ENCODE data around the gene ASL.
"Not testable (repeated sequence)": the region's sequence is repeated elsewhere in the genome, so short reads cannot be mapped to it uniquely, and the experiment has no call there.

Gene ASL

DNA sequence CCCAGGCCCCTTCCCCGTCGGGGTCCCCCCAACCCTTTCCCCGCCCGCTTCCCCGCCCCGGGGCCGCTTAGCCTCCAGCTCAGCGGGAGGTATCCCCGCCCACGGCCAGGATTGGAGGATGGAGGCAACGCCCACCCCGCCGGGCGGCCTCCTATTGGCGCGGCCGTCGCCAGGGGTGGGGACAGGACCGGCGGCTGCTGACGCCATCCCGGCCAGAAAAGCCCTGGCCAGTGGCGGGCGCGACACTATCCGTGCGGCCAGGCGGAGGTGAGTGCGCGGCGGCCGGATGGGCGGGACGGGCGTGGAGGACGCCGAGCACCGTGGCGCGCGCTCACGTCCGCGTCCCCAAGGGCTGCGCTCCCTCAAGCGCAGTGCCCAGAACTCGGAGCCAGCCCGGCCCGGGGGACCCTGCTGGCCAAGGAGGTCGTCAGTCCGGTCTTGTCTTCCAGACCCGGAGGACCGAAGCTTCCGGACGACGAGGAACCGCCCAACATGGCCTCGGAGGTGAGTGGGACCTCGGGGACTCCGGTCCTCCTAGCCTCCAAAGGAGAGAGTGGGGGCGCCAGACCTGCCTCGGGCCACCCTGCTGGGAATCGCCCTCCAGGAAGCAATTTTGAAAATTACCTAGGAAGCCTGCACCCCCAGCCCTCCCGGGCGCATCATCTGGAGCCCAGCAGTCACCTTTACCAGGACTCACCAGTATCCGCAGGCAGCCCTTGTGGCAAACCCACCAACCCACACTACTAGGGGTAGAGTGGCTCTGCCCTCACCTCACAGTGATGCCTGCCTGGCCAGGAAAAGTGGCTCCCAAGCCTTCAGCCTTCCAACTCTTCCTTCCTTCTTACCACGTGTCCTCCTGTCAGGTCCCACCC, at the start of gene ASL:
ASL (plus strand) TSS at position 230 of the 872 bp plus-strand sequence; CDS start at position 493, 263 bp downstream.
- FAIRE-seq, result no peak

DNA sequence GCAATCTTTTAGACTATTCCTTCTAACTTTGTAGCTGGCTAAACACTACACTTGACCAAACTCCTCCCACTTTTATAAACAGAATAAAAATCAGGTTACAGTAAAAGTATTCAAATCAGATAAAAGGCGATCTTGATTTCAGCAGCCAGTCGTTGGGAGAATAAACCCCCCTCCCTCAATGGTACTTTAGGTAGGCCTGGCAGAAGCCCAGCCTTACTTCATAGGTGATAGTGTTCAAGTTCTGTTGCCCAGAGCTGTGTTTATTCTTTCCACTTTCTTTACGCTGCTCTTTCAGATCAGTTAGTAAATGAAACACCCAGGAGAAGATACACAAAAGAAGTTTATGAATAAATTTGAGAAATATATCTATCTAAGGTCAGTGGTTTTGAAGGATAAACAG, 47.3 kb upstream of the ASL start:
- FAIRE-seq, result not testable (repeated sequence)

DNA sequence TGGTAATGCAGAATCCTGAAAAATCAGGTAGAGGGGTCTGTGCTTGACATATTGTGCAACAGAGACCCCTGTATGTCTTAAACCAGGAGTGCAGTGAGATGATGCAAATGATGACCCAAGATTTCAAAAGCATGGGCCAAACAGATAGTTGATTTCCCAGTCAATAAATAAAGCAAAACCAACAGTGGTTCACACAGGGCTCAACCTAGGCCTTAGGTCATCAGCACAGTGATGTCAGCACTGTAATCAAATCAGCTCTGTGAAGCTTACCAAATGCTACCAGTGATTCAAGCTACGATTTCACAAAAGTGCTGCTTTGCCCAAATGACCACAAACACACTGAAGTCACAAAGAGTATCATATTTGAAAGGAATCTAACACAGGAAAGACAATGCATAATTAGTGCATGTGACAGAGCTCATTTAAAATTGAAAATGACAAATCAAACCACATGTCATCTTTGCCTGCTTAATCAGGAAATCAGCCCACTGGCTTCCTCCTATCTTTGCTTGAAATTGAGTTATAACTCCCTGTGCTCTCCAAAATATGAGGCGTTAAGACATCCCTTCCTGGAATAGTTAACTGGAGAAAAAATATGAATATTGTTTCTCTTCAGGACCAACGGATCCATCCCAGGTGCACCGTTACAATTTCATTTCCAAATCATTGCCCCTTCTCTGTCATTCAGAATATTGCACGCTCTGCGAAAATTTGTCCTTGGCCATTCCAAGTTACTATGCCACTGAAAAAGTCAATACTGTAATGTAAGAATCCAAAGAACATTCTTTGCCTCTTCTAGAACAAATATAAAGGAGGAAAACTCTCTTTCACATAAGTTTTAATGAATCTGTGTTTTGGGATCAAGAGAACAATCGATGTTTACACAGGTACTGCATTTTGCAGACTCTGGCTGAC, 41.9 kb upstream of the ASL start:
- no peak for FAIRE-seq

DNA sequence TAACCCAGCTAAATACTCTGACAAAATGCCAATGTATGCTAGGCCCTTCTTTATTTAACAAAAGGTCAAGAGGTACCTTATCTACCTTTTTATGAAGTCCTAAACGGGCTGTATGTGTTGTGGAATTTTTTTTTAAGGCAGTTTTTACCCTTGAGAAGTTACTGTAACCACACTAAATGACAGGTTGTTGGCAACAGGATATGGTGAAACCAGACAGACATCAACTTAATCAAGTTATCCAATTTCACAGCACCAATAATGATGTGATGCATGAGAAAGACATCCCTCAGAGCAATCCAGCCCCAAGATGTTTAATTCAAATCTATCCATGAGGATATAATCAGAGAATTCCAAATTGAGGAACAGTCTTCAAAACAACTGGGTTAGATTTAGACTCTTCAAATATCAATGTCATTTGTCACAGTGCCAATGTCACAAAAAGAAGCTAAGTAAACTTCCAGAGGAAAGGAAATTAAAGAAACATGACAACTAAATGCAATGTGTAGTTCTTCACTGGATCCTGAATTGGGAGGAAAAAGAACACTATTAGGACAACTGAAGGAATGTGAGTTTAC, 41.1 kb upstream of the ASL start:
- FAIRE-seq, result not testable (repeated sequence)

GRCh38 chr7:66036382-66036781, 39.2 kb upstream of the ASL start:
- no peak for FAIRE-seq

DNA sequence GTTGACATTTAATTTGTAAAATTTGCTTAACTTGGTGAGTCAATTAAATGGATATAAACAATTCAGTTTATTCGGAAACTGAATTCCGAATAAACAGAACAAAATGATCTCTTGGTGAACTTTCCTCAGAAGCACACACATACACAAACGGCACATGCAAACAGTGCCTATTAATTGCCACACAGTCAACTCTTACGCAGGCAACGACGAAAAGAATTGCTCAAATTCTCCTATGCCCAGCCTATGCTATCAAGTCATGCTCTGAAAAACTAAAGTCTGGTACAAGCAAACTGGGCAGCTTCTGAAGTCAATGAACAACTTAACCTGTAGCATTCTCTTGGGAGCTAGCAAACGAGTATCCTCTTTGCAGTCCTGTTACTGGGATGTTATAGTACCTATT, 38.8 kb upstream of the ASL start:
- no peak for FAIRE-seq

- no peak for FAIRE-seq
These were observed 36.4 kb upstream of the ASL start for GRCh38 chr7:66039094-66039670.

DNA sequence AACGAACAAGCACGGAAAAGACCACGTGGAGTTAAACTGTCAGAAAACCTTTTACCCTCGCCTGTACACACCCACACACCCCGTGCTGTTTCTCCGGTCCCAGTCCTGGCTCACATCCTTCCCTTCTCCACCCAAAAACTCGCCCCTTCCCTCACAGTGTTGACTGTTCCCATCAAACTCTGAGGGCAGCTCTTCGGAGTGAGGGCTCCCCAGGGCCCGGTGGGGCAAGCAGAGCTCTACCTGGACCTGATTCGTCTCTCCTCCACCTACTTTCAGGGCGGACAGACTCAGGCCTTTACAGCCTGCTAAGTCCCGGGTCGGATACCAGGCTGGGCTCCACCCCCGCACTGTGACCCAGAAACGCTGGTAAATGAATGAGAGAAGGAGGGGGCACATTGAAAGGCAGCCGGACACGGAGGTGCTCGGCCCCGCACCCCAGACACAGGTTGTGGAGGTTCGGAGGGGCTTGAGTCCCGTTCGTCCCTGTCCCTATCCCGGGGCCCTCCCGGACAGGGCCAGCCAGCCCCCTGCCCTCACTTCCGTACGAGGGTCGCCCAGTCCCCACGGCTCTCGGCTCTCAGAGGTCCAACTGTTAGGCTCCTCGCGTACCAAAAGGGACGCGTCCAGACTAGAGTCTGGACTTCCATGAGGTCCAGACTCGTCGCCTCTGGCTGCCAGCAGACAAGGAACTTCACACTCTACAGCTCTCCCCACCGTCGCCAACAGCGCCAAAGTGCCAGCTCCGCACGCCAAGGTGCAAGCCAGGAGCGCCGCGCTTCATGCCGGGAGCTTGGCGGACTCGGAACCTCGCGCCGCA, 31.7 kb upstream of the ASL start:
- no peak for FAIRE-seq

DNA sequence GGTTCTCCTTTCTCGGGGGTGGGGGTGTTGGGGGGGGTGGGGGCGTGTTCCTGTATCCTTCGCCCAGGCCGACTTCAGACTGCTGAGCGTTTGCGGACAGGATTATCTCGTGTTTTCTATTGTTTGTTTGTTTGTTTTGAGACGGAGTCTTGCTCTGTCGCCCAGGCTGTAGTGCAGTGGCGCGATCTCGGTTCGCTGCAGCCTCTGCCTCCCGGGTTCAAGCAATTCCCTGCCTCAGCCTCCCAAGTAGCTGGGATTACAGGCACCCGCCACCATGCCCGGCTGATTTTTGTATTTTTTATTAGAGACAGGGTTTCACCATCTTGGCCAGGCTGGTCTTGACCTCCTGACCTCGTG, 31.1 kb upstream of the ASL start:
- FAIRE-seq, result not testable (repeated sequence)

GRCh38 chr7:66047426-66047825, 28.2 kb upstream of the ASL start:
- FAIRE-seq, result no peak

- FAIRE-seq, result not testable (repeated sequence)
These were observed 25.7 kb upstream of the ASL start for GRCh38 chr7:66049886-66050285.

DNA sequence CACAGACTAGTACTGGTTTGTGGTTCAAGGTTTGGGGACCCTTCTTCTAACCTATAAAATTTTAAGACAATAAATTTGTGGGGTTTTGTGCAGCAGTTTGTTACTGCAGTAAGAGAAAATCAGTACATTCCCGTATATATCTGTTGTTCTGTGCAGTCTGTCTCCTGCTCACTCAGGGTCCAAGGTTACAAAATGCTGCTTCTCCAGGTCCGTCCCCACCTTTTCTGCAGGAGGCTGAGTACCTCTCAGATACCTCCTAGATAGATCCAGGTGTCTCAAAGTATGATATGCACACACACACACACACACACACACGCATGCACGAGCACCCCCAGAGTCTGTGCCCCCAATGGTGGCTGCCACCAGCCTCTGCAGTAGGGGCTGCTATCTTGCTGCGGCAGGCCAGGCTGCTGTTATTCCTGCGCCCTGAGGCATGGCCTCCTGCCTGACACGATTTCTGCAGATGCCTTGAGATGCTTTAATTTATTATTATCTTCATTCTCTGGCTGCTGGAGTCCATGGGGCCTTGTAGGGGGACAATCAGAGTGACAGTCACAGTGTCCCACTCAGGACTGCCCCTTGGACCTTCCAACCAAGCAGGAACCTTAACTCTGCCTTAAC, 25.2 kb upstream of the ASL start:
- no peak for FAIRE-seq

DNA sequence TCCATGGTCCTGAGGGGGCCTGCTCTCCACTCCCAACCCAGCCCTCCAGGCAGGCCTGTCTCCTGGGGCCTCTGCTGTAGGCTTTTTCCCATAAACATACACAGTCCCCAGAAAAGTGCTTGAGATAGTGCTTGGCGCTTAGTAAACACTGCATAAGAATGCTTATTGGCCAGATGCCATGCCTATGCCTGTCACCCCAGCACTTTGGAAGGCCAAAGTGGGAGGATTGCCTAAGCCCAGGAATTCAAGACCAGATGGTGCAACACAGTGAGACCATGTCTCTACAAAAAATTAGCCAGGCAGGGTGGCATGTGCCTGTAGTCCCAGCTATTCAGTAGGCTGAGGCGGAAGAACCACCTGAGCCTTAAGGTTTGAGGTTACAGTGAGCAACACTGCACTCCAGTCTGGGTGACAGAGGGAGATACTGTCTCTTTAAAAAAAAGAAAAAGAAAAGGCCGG, 24.6 kb upstream of the ASL start:
- no peak for FAIRE-seq

- no peak for FAIRE-seq
These were observed 23.2 kb upstream of the ASL start for GRCh38 chr7:66052447-66052846.

DNA sequence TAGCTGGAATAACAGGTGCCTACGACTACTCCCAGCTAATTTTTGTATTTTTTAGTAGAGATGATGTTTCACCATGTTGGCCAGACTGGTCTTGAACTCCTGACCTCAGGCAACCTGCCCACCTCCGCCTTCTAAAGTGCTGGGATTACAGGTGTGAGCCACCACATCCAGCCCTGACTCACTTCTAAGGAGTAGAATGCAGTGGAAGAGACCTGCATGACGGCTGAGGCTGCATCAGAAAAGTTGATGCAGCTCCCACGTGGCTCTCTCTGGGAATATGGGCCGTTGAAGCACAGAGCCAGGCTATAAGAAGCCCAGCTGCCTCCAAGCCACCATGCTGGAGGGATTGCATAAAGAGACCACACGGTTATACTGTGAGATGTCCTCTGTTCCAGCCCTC, 21.6 kb upstream of the ASL start:
- no peak for FAIRE-seq

- no peak for FAIRE-seq
These were observed 20.2 kb upstream of the ASL start for GRCh38 chr7:66055321-66055956.

DNA sequence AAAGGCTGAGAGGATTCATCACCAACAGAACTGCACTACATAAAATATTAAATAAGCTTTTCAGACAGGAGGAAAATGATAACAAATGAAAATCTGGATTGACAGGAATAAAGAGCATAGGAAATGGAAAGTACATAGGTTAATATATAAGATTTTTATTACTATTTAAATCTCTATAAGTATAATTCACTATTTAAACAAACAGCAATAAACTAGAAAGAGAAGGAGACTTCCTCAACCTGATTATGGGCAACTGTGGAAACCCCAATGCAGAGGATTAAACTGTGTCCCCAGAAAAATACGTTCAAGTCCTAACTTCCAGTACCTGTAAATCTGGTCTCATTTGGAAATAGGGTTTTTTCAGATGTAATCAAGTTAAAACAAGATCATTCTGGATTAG, 14.8 kb upstream of the ASL start:
- FAIRE-seq, result no peak

DNA sequence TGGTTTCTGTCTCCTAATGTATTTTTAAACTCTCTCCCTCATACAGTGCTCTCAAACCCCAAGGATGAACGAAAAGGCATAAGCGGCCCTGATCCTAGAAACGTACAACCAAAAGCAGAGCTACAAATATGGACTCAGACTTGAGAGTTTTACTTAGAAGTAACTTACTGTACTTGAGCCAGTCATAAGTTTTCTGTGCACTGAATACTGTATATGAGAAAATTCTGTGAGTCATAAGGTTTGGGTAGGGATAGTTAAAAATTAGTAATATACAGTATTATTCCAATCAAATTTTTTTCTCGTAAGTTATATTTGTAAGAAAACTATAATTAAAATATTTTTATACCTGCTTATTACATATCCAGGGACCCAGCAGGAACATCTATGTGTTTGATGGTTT, 5.9 kb upstream of the ASL start:
- FAIRE-seq, result no peak

- FAIRE-seq, result no peak
These were observed 5.4 kb upstream of the ASL start for GRCh38 chr7:66070222-66070621.

DNA sequence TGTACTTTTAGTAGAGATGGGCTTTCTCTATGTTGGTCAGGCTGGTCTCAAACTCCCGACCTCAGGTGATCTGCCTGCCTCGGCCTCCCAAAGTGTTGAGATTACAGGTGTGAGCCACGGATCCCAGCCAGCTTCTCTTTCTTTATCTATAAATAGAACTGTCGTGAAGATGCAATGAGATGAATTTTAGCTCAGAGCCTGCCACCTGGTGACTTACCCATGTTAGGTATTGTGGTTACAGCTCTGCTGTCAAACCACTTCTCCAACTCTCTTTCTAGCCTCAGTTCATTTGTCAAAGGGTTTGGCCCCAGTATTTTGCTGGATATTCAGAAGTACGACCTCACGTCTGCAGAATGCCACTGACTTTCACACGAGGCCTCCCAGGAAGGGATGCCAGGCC, 3.4 kb upstream of the ASL start:
- not testable (repeated sequence) for FAIRE-seq
